Chondrocyte (in vitro differentiated cells): ENCODE measurements around the gene TAF4B. TPM values are rescaled to one million over a fixed set of nuclear protein-coding genes. Genes with fewer than 3 reads are reported as not detected.

Experiments
- DNase-seq: peaks from one replicate; pipeline ENCODE4 v3.0.0; 2021; ENCODE audit warnings: mixed read lengths, low spot score
- H3K27ac Mint-ChIP-seq: one replicate; pipeline ENCODE4 v1.8.0; 2021; ENCODE audit warnings: mild to moderate bottlenecking, moderate library complexity, mixed read lengths; ENCODE audit not compliant: unreplicated experiment
- H3K27me3 Mint-ChIP-seq: 2 replicates; pipeline ENCODE4 v1.8.0; 2021; ENCODE audit warnings: low read depth, mixed read lengths
- H3K36me3 Mint-ChIP-seq: 2 replicates; pipeline ENCODE4 v1.8.0; 2021; ENCODE audit warnings: low read depth, mixed read lengths
- H3K4me1 Mint-ChIP-seq: 2 replicates; pipeline ENCODE4 v1.8.0; 2021; ENCODE audit warnings: low read depth, mild to moderate bottlenecking, mixed read lengths
- H3K4me3 Mint-ChIP-seq: one replicate; pipeline ENCODE4 v1.8.0; 2021; ENCODE audit warnings: mild to moderate bottlenecking, moderate library complexity, mixed read lengths; ENCODE audit not compliant: unreplicated experiment
- H3K9me3 Mint-ChIP-seq: 2 replicates; pipeline ENCODE4 v1.8.0; 2021; ENCODE audit warnings: low read depth, mixed read lengths
- total RNA-seq: library from RNA; stranded (reverse); gene quantifications from 3 replicates; pipeline ENCODE4 v1.2.1, GENCODE V29; 2021
- TF ChIP-seq, protein P1 (sequence below): fragments of 200-600 bp; sonication (generic); IDR thresholded peaks from 2 replicates; pipeline ENCODE4 v1.5.0; 2021; ENCODE audit warnings: antibody characterized with exemption, mild to moderate bottlenecking, moderate library complexity

TAF4B gene
- total RNA-seq, 1 donor from 2014 or later = 2.2 TPM

DNA sequence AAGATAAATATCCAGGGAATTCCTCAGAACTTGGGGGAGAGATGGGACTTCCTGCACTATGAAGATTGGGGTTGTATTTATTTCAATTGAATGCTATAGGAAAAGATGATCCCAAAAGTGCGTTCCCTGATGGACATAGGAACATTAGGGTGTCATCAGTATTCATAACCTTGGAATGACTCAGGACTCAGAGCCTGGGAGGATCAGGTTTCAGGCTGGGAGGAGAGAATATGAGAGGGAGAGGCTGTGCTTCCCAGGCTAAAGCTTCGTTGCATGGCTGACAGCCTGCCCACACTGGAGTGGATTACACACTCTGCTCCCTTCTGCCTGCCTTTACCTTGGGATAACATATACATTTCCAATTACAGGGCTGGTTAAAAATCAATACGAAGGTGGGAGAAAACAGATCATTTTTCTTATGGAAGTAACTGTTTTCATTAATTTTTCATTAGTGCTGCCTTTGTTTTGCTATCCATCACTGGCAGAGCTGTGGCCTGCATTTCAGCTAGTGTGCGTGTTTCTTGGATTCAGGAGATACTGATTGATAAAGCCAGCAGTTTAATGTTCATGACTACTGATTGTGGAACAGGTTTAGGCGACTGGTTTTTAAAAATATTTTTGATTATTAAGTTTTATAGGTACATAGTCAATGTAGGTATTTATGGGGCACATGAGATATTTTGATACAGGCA is 203.4 kb downstream of the TAF4B start:
- TF ChIP-seq, protein P1, sequence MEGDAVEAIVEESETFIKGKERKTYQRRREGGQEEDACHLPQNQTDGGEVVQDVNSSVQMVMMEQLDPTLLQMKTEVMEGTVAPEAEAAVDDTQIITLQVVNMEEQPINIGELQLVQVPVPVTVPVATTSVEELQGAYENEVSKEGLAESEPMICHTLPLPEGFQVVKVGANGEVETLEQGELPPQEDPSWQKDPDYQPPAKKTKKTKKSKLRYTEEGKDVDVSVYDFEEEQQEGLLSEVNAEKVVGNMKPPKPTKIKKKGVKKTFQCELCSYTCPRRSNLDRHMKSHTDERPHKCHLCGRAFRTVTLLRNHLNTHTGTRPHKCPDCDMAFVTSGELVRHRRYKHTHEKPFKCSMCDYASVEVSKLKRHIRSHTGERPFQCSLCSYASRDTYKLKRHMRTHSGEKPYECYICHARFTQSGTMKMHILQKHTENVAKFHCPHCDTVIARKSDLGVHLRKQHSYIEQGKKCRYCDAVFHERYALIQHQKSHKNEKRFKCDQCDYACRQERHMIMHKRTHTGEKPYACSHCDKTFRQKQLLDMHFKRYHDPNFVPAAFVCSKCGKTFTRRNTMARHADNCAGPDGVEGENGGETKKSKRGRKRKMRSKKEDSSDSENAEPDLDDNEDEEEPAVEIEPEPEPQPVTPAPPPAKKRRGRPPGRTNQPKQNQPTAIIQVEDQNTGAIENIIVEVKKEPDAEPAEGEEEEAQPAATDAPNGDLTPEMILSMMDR = no peak
- Mint-ChIP-seq H3K4me3 (no peak overlapping the region), H3K4me1 (peaks cover 16% of the 10 kb centered on the region), H3K9me3 (no peaks in the 10 kb centered on the region), H3K27ac (peak overlapping the region; percentile 76), H3K27me3 (no peaks in the 10 kb centered on the region), H3K36me3 (no peaks in the 10 kb centered on the region)
- DNase-seq = no peak

DNA sequence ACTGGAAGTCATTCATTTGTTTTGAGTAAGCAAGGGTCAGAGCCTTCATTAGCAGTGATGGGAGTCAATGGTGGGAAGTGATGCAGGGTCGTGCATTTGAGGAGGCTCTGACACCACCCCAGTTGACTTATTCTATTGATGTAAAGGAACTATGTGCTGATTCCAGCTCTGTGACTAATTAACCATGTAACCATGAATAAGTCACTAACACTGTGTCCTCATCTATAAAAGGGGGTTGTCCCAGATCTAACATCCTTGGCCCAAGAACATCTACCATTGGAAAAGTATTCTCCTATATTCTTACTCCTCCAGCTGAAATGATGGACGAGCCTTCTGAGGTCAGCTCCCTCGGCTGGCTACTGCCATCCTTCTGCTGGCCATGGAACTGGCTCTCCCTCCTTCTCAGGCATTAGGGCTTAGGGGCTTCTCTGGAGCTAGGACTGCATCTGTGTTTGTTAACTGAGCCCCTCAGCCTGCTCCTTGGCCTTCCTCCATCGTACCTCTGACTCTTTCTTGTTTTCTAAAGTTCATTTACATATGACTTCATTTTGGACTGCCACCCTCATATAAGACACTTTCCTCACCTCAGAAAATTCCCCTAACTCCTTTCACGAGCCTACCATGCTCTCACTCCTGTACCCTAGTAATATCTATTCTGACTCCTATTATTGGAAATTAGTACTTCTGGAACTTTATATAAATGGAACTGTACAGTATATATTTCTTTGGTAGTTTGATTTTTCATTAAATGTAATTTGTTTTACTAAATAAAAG is 206.6 kb downstream of the TAF4B start:
- Mint-ChIP-seq H3K36me3 (no peaks in the 10 kb centered on the region), H3K4me1 (peaks cover 34% of the 10 kb centered on the region), H3K27ac (no peak overlapping the region), H3K27me3 (no peaks in the 10 kb centered on the region), H3K9me3 (no peaks in the 10 kb centered on the region), H3K4me3 (no peak overlapping the region)
- no peak for DNase-seq
- TF ChIP-seq, protein P1 = no peak

DNA sequence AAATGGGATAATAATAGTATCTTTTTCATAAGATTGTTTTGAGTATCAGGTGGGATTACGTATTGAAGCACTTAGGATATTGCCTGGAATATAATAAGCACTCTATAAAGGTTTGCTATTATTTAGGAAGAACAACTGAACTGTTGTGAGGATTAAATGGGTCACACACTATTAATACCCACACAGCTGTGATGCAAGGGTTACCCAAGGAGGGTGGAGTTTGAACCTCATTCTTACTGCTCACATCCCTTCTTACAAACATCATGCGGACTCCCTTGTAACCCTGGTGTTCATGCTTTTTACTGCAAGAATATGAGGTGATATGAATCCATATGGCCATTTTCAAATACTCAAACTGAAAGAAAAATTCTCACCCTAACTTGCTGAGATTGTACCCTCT is 208.6 kb downstream of the TAF4B start:
- Mint-ChIP-seq H3K9me3 (no peaks in the 10 kb centered on the region), H3K27ac (no peak overlapping the region), H3K4me3 (no peak overlapping the region), H3K36me3 (no peaks in the 10 kb centered on the region), H3K27me3 (no peaks in the 10 kb centered on the region), H3K4me1 (peaks cover 24% of the 10 kb centered on the region)
- DNase-seq = no peak
- TF ChIP-seq, protein P1 = no peak

DNA sequence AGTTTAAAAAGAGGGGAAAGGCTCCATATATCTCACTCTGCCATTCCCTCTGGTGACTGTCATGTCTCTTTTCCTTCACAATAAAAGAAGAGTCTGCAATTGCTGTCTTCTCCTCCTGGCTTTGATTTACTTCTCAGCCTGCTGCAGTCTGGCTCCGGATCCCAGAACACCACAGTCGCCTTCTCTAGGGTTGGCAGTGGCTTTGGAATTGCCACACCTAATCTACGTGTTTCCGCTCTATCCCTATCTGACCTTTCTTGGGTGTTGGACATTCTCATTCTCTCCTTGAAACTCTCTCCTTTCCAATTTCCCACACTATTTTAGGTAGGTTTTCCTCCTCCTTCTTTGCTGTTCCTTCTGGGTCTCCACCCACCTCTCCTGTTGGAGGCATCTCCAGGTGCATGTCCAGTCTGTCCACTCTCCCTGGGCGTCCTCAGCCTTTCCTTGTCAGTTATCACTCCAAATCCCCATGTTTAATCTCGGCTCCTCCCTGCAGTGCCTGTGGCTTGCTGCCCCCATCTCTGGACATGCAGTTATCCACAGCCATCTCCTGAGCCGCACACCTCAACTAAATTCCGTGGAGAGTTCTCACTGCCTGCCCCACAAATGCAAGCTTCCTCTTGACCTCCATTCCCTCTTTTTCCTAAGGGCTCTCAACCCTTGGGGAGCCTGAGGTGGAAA is 209.3 kb downstream of the TAF4B start:
- Mint-ChIP-seq H3K9me3 (no peaks in the 10 kb centered on the region), H3K4me1 (peaks cover 18% of the 10 kb centered on the region), H3K27me3 (no peaks in the 10 kb centered on the region), H3K4me3 (no peak overlapping the region), H3K36me3 (no peaks in the 10 kb centered on the region), H3K27ac (peak overlapping the region; percentile 93)
- DNase-seq = no peak
- TF ChIP-seq, protein P1 = no peak
